Lung (tissue), 12 donors: Measurements from ENCODE around the gene NQO1. TPM values are rescaled to one million over a fixed set of nuclear protein-coding genes. Genes with fewer than 3 reads are reported as not detected.

Experiments used
- ATAC-seq: fragments of 200-7000 bp; cut with Tn5 transposase; one replicate; pipeline ENCODE4 v1.9.1; 2020; ENCODE audit warnings: moderate number of reproducible peaks; ENCODE audit not compliant: insufficient read depth, low FRiP score
- DNase-seq, 3 donors: peaks; one replicate each; pipeline ENCODE4 v3.0.0-alpha.2; 2013 to 2017
- H3K27ac ChIP-seq, 2 donors: one replicate each; pipeline ENCODE4 v1.5.1; 2013; ENCODE audit warnings: mild to moderate bottlenecking in 2 of 2, moderate library complexity in 2 of 2, control low read depth in 1 of 2, inconsistent platforms in 1 of 2, low read depth in 1 of 2, low read length in 1 of 2
- H3K27me3 ChIP-seq, 3 donors: one replicate each; pipeline ENCODE4 v1.5.1; 2013; ENCODE audit warnings: low read length in 2 of 3; ENCODE audit not compliant: control insufficient read depth in 3 of 3, insufficient read depth in 3 of 3
- H3K36me3 ChIP-seq, 4 donors: one replicate each; pipeline ENCODE4 v1.5.1; 2013; ENCODE audit warnings: low read length in 4 of 4, mild to moderate bottlenecking in 1 of 4, moderate library complexity in 1 of 4; ENCODE audit not compliant: control insufficient read depth in 4 of 4, insufficient read depth in 4 of 4
- H3K4me1 ChIP-seq, 5 donors: one replicate each; pipeline ENCODE4 v1.5.1; 2013; ENCODE audit warnings: low read length in 5 of 5, mild to moderate bottlenecking in 2 of 5, moderate library complexity in 1 of 5; ENCODE audit not compliant: control insufficient read depth in 5 of 5, insufficient read depth in 5 of 5
- H3K4me3 ChIP-seq: one replicate; pipeline ENCODE4 v1.5.1; 2013; ENCODE audit warnings: mild to moderate bottlenecking, control low read depth, moderate library complexity
- H3K9ac ChIP-seq, 2 donors: one replicate each; pipeline ENCODE4 v1.5.1; 2013; ENCODE audit warnings: low read length in 2 of 2, control low read depth in 1 of 2; ENCODE audit not compliant: insufficient read depth in 1 of 2
- H3K9me3 ChIP-seq, 4 donors: one replicate each; pipeline ENCODE4 v1.5.1; 2013; ENCODE audit warnings: low read length in 3 of 4, mild to moderate bottlenecking in 1 of 4, moderate library complexity in 1 of 4; ENCODE audit not compliant: control insufficient read depth in 4 of 4, insufficient read depth in 3 of 4
- WGBS, 2 donors: extraction: QIAGEN DNeasy Blood & Tissue Kit; methylation state at CpG; one replicate each; pipeline ENCODE4 v1.1.7; 2013; 5-methylcytosine and 5-hydroxymethylcytosine counted together
- polyA plus RNA-seq, 2 donors: library from polyadenylated mRNA; stranded (reverse); fragments of 200-250 nt; gene quantifications; one replicate each; pipeline ENCODE4 v1.2.1, GENCODE V29; 2013
- total RNA-seq, 2 donors: library from RNA; depleted of rRNA in 1 of 2; stranded (reverse); fragments of >200 nt in 1 of 2; gene quantifications; one replicate each; pipeline ENCODE4 v1.2.1, GENCODE V29; 2014 to 2021
- TF ChIP-seq, protein P1 (sequence below): IDR thresholded peaks from 2 replicates; pipeline ENCODE4 v1.5.1; 2012; ENCODE audit warnings: mild to moderate bottlenecking; ENCODE audit errors: control extremely low read depth, extremely low read depth
- donor health status: control.
- donor health status: control.
- donor health status: Bipolar disorder and iron deficiency.
- donor health status: healthy.
- donor health status: DM: yes; HTN: yes; CAD: no.

The NQO1 gene
- total and polyA plus RNA-seq, 4 donors = 15.2 to 109 (median 44.9) TPM

DNA sequence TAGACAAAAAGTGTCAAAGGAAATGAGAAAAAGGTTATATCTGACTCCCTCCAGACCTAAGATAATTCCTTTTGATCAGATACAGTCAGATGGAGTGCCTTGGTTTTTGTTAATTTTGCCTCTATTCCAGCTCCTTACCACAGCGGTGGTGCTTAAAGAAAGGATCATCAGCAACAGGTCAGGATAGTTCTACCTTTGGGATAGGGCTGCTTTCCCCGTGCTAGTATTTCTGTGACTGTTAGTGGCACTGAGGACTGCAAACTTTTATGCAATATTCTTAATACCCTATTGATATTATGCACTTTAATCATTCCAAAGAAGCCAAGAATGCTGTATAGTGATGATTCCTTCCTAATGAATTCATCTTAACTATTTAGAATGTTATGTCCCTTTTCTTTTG, 24.5 kb downstream of the NQO1 start:
- no peak for DNase-seq
- Histone ChIP-seq H3K36me3 (peaks cover 5 to 26% (median 11%) of the 10 kb centered on the region in 4 donors), H3K9ac (no peak overlapping the region), H3K4me3 (no peak overlapping the region), H3K4me1 (no peaks in the 10 kb centered on the region), H3K27me3 (no peaks in the 10 kb centered on the region), H3K27ac (no peak overlapping the region), H3K9me3 (no peaks in the 10 kb centered on the region)
- 83 to 93% methylated on average over 2 of the region's 2 CpGs for WGBS, 2 donors
- ATAC-seq = no peak
- TF ChIP-seq, protein P1, sequence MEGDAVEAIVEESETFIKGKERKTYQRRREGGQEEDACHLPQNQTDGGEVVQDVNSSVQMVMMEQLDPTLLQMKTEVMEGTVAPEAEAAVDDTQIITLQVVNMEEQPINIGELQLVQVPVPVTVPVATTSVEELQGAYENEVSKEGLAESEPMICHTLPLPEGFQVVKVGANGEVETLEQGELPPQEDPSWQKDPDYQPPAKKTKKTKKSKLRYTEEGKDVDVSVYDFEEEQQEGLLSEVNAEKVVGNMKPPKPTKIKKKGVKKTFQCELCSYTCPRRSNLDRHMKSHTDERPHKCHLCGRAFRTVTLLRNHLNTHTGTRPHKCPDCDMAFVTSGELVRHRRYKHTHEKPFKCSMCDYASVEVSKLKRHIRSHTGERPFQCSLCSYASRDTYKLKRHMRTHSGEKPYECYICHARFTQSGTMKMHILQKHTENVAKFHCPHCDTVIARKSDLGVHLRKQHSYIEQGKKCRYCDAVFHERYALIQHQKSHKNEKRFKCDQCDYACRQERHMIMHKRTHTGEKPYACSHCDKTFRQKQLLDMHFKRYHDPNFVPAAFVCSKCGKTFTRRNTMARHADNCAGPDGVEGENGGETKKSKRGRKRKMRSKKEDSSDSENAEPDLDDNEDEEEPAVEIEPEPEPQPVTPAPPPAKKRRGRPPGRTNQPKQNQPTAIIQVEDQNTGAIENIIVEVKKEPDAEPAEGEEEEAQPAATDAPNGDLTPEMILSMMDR = no peak

DNA sequence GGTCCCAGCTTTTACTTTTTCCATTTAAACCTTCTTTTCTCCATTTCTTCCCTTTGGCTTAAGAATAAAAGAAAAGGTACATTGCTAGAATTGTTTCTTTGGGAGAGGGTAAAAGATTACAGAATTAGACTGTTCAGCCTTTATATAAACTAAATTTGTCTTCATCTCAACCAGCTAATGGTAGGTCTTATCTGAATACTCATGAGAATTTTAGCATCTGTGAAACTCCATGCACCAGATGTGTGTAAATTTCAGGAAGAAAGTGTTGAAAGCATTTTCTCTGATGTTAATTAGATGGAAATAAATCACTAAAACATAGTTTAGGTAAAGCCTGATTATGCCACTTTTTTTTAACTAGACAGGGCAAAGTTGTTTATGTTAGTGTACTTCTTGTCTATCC, 24.9 kb downstream of the NQO1 start:
- H3K4me3 ChIP-seq = no peak overlapping the region
- no peak overlapping the region for H3K9ac ChIP-seq
- H3K4me1 ChIP-seq = no peaks in the 10 kb centered on the region
- no peaks in the 10 kb centered on the region for H3K27me3 ChIP-seq
- no peaks in the 10 kb centered on the region for H3K9me3 ChIP-seq
- ATAC-seq = no peak
- TF ChIP-seq, protein P1 = no peak
- no peak overlapping the region for H3K27ac ChIP-seq
- DNase-seq = no peak
- peaks cover 5 to 26% (median 11%) of the 10 kb centered on the region in 4 donors for H3K36me3 ChIP-seq

DNA sequence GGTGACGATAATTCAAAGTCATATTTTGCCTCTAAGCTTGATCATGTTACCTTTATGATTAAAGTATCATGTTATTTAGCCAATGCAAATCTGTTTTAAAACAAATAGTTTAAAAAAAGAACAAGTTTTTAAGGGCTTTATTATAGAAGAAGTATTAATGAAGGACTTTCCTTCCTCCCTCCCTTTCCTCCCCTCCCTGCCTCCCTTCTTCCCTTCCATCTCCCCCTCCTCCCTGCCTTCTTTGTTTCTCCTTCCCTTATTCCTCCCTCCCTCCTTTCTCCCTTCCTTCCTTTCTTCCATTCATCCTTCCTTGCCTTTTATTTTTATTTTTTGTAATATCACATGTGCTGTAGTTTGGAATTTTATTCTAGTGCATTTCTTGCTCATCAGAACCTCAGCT, 26.4 kb downstream of the NQO1 start:
- no peaks in the 10 kb centered on the region for H3K4me1 ChIP-seq
- TF ChIP-seq, protein P1 = no peak
- WGBS, 2 donors = 88 to 92% methylated on average over 1 of the region's 1 CpG
- no peak overlapping the region for H3K9ac ChIP-seq
- H3K27me3 ChIP-seq = no peaks in the 10 kb centered on the region
- H3K9me3 ChIP-seq = no peaks in the 10 kb centered on the region
- no peak for DNase-seq
- peaks cover 7 to 28% (median 17%) of the 10 kb centered on the region in 4 donors for H3K36me3 ChIP-seq
- ATAC-seq = no peak
- H3K27ac ChIP-seq = no peak overlapping the region
- no peak overlapping the region for H3K4me3 ChIP-seq

DNA sequence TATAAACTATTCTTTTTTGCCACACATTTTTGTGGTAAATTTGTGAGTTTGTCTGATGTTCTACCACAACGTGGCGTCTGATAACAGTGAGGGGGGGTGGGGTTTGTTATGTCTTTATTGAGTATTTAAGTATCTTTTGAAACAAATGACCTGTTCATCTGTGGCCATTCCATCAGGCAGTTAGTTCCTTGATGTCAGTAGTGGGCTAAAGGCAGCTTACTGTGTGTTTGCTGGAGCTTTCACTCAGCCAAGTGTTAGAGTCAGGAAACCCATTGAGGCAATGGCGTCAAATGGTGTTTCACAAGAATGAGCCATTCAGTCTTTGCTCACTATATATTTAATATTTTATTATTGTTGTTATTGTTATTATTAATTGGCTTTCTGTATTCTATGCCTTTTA, 28.0 kb downstream of the NQO1 start:
- Histone ChIP-seq H3K9me3 (no peaks in the 10 kb centered on the region), H3K9ac (no peak overlapping the region), H3K27me3 (no peaks in the 10 kb centered on the region), H3K36me3 (peaks cover 13 to 33% (median 20%) of the 10 kb centered on the region in 4 donors), H3K4me3 (no peak overlapping the region), H3K4me1 (no peaks in the 10 kb centered on the region), H3K27ac (no peak overlapping the region)
- 83 to 92% methylated on average over 3 of the region's 3 CpGs for WGBS, 2 donors
- DNase-seq (no peak), ATAC-seq (no peak)
- TF ChIP-seq, protein P1 = no peak
